MV-4-11 (cell line): ENCODE results near the gene NRXN3.

Experiments used
- DNase-seq: peaks from one replicate; lab custom pipeline; 2025; lab: John Stamatoyannopoulos, UW

NRXN3 gene

DNA sequence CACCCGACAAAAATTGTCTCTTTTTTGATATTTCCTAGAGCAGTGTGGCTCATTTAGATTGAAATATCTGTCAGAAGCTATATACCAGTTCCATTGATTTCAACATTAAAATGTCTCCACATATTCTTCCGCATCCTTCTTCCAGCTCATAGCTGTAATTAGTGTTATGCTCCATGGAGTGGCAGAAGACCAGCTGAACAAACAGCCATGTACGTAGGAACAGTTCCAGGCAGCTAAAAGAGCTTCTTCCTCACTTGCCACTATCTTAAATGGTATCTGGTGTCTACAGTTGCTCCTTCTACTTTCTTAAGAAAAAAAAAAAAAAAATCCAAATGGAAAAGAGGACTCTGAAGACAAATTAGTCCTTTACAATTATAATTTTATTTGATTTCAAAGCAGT, 1193.1 kb downstream of the NRXN3 start:
- DNase-seq, result no peak

DNA sequence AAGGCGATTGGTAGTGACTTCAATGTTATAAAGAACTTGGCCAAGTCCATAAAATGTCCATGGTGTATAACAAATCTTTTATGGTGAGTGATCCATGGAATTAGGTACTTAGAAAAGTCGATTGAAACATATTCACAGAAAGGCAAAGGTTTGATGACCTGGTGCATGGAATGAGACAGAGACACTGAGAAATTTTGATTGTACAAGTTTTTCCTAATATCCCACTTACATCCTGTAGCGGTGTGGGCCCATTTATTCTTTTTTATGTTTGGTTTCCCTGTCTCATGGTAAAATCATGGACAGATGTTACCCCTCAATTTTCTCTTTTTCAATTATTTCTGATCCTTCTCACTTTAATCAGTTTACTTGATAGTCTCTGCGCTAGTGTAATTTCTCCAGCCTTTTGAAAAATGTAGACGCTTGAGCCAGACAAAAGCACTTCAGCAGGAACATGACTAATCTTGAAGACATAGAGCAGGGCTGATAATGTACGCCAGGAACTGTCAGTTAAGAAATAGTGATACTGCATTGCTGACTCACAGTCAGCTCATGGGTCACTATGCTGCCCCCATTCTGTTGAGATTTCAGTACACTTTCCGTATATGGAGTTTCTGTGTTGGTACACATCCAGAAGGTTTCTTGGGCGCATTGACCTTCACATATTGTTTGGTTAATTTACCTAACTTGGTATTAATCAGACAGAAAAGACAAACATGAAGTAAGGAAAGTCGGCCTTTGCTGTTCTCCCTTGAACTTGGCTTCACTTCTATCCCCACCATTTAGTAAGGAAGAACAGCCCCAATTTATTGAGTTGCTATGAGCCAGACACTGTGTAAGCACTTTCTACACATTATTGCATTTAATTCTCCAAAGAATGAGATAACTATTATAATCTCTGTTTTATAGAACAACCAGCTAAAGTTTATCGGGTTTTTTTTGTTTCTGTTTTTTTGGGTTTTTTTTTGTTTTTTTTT, 1199.5 kb downstream of the NRXN3 start:
- DNase-seq, result no peak

DNA sequence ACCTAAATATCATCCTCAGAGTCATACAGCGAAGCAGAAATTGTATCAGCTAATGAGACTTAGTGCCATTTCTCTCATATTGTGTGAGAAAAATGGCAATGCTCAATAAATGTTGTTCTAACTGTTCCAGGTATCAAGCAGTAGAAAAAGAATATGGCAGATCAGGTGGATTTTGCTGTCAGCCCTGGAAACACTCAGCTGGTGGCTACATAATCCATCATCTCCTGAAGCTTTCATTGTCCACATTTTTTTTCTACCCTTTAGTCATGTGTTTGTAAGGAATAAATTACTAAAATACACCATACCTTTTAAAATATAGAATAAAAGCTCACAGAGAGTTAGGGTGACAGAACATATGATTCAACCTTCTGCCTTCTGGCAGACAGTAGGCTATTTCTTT, 1200.8 kb downstream of the NRXN3 start:
- DNase-seq, result no peak

DNA sequence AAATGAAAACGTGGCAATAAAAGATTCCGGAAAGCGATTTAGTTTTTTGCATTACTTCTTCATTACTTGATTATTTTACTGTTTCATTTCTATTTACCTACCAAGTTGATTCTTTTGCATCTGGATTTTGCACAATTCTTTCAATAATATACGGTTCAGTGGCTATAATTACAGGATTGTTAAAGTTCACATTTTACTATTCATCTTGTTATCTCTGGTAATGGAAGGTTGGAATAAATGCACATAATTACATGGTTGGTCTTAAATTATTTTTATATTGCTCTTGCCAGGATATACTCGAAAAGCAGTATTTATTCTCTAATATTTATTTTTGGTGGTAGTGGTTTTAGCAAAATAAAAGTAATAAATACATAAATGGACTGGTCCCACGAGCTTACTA, 1203.3 kb downstream of the NRXN3 start:
- no peak for DNase-seq

DNA sequence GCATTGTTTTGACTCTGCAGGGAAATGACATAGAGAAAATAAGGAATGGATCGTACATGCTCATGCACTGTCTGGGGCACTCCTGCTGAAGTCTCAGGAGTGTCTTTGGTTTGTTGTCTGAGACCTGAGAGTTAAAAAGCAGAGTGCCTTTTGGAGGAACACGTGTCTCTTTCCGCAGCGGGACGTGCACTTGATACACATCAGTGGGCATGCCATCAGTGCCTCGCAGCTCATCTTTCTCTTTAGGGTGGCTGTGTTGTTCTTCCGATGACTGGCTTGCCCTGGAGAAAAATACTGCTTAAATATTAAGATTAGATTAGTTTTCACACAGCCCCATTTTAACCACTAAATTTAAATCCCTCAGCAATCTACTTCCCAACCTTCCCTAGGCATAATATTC, 1205.2 kb downstream of the NRXN3 start:
- no peak for DNase-seq

DNA sequence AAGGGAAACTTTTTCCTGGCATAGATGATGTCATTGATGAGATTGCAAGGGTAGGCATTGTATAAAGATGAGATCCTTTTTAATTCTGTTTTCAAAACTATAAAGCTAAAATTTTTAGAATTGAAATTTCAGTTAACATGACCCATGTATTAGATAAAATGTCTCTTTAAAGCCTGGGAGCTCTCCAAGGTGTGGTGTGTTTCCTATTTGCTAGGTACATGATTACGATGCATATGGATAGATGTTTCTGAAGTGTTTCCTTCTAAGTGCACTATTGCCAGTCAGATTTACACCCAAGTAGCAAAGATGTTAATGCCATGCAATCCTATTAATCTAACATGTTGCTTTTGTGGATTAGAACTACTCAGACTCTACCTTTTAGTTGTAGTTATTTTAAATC, 1206.4 kb downstream of the NRXN3 start:
- DNase-seq, result no peak

DNA sequence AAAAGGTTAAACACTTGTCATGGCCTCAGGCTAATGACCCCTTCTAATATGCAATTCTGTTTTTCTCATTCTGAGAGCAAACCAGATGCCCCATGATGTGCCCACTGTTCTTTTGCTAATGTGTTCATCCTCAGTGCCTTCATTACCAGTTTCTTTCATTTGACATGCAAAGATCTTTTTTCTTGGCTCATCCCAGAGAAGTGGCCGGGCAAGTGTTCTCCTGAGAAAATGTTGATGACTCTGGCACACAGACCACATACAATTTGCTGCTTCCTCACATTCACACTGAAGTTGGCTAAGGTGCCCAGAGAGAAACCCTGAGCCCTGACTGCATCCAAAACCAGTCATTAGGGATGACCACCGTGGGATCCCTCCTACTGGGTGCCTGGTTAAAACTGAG, 1207.8 kb downstream of the NRXN3 start:
- DNase-seq, result no peak

DNA sequence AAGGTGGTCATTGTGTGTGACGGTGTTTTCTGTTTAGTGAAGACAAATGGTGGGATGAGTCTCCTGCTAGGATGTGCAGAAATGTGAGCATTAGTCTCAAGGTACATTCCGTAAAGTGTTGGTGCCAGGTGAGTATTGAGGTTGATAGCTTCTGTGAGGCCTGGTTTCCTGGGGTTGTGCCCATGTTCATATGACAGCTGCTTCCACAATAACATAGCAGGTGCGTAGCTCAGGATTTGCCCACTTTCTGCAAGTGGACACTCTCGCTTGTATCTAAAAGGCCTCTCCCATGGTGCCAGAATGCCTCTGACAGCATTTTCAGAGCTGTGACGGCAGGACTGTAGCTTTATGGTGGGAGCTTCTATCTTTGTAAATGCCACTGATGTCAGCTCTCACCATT, 1209.1 kb downstream of the NRXN3 start:
- no peak for DNase-seq

DNA sequence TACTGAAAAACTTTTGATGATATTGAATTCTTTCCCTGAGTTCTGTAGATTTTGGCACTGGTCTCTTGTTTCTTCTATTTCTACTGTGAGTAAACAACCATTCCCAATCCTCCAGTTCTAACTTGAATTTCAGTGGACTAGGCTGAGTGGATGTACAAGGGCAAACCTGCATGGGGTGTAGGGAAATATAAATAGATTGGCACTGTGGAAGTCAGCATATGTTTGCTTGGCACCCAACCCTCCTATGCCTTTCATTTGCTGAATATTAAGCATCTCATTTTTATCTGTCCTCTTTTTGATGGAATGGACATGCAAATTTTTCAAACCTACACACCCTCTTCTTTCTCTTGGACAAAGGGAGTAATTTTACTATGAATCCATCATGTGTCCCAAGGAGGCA, 1212.9 kb downstream of the NRXN3 start:
- no peak for DNase-seq

DNA sequence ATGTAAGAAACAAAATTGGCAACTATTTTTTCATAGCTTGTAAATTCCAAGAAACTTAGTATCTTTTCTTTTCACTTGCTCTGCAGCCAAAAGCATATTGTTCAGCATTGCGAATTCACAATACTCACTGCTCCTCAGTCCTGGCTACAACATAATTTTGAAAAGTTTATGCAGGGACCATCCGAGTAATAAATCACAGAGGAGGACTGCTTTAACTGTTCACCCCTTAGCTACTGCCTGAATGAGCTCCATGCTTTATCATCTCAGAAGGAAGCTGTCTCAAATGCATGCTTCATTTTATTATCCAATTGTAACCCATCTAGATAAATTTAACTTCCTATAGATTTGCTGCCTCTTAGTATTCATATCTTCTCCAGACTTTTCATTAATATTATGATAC, 1213.3 kb downstream of the NRXN3 start:
- DNase-seq, result no peak

DNA sequence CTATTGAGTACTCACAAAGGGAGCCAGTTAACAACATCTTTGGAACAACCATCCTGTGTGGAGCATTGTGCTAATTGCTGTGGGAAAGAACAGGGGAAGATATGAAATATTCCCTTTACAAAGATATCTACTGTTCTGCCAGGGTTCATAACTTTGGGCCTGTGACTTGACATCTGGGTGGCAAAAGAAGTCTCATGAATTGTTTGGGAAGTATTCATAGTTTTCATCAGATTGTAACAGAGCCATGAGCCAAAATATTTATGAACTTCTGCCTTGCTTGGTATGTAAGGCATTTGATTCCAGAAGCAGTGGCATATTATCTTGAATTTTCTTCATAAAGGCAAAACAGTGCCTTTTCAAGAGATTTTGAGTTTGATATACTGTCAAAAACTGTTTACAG, 1224.9 kb downstream of the NRXN3 start:
- no peak for DNase-seq

DNA sequence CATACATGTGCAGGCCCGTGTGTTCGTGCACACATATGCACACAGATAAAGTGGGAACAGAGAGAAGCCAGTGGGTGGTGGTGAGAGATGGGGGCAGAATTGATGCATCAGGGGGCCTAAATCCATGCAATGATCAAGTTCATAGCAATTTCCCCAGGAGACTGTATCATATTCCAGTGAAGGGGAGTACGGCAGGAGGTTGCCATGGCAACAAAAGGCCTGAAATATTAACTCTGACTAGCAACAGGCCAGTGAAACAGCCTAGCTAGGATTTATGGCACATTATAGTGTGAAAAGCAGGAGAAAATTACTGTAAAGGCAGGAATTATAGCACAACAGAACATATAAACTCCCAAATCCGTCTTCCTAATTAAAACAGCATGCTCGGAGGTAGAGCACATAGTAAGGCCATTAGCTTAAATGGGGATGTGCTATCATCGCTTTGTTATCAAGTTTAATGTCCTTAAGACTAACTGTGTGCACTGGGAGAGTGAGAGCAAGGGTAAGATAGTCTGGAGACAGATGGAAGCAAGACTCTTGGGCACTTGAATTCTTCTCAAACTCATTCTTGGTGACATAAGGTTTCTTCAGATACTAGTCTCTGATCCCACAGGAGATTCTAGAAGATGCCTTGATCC, 1234.8 kb downstream of the NRXN3 start:
- no peak for DNase-seq

DNA sequence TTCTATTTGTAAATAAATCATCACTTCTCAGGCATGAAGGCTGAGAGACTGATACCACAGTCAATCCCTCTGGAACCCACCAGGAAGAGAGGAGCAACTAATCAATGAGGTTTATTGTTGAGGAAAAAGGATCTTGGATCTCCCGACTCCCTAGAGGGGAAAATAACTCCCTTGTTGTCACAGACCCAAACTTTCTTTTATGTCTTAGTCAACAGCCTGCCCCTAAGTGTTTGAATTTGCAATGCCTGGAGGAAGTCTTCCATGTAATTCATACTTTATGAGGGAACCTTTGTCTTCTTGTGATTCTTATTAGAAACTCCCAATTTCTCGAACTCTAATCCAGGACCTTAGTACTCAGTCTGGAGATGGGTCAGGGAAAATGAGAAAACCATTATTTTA, 1235.3 kb downstream of the NRXN3 start:
- DNase-seq, result no peak

DNA sequence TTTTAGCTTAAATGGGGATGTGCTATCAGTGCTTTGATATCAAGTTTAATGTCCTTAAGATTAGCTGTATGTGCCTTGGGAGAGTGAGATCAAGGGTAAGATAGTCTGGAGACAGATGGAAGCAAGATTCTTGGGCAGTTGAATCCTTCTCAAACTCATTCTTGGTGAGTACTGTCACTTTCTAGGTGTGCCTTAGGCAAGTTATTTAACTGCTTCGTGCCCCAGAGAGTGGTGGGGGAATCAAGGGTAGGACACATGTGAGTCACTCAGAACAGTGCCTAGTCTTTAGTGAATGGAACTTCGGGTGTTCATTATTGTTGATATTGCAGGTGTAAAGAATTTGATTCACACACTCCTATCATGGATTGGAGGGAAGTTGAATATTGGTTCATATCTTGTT, 1237.4 kb downstream of the NRXN3 start:
- no peak for DNase-seq

DNA sequence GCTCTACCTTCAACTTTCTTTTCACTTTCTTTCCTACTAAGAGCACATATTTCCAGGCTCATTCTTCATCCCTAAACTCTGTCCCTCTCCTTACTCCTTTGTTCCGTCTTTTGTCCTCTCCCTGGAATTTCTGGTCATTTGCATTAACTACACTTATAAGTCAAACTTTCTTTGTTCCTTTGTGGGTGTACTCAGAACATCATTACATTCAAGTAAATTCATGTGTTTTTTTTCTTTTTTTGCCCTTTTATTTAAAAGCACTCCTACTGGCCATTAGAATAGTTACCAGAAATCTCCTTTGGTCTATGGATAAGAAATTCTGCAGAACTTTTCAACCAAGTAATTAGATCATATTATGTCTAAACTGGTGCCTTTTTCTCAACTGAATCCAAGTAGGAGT, 1238.5 kb downstream of the NRXN3 start:
- no peak for DNase-seq

DNA sequence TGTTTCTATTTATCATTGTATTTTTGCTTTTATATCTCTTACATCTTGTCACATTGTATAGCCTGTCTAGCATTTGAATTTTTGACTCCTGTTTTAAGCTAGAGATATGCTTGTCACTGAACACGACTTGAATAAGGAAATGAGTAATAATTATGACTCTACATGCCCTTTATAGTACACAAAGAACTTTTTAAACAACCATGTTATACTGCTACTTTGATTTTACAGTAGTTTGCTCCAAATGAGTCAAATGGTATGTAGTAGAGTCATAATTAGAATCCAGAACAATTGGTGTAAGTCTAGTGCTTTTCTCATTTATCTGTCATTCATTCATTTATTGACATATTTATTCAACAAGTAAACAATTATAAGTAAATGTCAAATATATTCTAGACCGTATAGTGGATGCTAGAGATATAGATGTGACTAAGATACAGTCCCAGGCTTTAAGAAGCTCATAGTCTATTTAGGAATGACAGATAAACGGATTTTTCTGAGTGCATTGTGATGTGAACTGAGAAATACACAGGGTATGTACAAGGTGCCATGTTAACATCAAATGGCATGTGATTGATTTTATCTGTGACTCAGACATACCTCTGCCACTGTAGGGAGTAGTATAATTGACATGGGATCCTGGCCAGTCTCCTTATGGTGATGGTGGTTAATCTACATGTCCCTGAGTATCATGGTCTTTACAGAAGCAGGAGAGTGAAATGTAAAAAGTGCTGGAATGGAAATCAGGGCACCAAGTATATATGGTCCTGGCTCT, 1241.4 kb downstream of the NRXN3 start:
- no peak for DNase-seq

DNA sequence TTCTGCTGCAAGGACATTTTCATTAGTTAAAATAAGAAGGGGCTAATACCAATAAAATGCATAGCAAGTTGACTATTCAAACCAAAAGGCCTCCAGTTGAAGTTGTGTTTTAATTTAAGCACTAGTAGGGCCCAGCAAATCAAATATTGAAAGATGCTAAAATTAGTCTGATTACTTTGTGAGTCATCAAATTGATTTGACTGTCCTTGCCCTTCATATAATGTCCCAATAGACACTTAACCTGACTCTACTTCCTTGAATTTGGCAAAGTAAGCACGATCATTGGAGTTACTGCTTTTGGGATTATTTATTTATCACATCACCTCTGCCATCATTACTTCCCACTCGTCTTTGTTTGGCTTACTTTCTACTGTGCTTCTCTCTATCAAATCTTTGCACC, 1242.6 kb downstream of the NRXN3 start:
- no peak for DNase-seq

DNA sequence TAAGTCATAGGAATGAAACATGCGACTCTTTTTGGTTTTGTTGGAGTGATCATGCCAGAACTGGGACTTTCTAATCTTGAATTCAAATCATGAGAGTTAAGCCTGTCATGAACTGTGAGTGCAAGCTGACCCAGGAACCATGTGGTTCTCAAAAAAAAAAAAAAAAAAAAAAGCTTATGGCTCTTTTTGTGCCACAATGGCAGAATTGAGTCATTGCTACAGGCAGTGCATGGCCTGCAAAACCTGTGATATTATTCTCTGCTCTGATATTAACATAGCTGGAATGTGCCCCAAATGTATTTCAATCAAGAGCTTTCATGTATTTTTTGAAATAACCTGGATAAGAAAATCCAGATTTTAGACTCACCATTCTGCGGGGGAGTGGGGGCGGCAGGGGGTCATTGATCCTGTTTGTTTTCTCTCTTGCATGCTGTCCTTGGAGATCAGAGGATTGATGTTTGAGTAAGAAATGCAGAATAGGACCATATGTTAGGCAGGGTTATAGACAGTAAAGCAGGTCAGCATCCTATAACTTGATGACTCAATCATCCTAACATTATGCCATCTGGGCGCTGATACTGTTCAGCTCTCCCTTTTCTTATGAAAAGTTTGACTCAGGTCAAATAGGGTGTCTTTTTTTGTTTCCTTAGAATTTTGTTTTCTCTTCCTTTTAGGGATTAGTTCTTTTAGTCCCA, 1243.7 kb downstream of the NRXN3 start:
- no peak for DNase-seq

DNA sequence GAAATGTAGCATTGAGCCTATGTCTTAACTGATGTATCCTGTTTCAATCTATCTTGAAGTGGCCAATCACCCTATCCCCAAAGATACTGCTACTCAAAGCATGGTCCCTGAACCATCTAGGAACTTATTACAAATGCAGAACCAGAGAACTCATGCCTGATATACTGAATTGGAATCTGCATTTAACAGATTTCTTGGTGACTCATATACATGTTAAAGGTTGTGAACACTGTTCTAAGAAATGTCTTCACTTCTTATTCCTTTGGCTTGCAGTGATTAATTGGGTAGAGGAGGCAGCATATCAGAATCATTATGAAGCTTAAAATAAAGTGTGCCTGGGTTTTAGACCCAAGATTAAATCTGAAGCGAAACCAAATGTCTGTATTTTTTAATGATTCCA, 1245.6 kb downstream of the NRXN3 start:
- DNase-seq, result no peak

DNA sequence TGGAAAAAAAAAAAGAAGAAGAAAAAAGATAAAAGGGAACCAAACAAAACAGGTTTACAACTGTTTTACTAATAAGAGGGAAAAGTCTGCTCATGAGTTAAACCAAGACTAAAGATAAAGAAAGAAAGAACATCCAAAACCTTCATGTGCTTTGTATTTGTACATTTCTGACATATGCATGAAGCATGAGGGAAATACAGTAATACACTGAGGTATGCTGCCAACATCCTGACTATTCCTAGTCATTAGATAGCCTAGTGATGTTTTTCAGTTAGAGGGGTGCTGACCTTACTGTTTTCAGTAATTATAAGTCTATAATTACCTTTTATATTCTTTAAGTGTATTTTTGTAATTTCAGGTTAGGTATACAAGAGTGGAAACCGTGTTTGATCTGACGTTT, 1247.8 kb downstream of the NRXN3 start:
- no peak for DNase-seq

DNA sequence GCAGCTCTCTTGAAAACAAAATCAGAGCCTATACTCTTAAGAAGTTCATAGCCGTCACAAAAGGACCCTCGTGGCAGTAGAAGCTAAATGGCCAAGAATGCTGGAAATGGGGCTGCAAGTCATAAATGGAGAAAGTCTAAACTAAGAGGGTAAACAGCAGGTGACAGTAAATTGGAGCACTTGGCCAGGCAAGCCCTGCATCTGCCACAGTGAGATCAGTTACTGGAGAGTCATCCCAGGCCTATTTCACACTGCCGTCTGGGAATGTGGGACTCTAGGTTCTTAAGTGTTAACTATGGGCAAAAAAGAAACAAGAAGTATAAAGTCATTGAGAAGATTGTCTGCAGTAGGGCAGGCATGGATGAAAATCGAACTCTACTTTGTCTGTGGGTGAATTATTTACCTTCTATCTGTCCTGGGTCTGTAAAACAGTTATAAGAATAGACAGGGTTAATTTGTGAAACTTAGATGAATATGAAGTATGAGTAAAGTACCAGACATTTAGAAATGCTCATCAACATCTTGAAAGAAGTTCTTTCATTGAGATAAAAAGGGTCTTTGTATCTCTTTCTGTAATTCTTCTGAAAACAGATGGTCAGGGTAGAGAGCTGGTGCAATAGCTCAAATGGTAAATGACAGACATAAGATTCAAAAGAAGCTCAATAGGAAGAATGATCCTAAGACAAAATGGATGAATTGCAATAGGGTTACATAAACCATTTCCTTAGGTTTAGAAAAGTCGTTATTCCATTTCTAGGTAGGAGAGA, 1248.7 kb downstream of the NRXN3 start:
- no peak for DNase-seq
